GM21390 (cell line): ENCODE data around the gene RXRG.

Experiments
- ATAC-seq: cut with Tn5 transposase; IDR thresholded peaks from one replicate; pipeline ENCODE4 v1.9.1; 2021; ENCODE audit not compliant: unreplicated experiment

The RXRG gene

DNA sequence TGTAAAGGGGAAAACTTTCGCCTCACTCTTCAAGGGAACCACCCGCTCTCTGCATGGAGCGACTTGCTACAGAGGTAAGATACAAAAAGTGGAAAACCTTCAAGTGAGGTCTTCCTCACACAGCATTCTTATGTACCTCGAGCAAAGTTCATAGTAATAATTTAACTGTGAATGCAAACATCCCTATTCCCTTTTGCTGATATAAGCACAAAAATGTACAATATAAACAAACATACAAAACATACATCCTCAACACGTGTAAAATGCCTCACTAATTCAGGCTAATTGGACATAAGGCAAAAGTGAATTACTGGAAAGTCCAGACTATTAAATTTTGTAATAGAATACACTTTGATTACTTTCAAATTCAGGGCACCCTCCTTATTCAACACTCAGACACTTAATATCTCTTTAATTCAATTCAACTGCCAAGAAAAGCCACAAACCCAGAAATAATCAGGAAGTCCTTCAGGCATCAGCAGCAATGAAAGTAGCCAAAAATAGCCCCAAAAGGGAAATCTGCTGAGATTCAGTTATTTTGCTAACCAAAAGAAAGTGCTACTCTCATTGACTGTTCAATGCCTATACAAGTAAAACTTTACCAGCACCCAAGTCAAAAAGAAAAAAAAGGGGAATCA lies 73.2 kb downstream of the RXRG start:
- ATAC-seq = no peak

DNA sequence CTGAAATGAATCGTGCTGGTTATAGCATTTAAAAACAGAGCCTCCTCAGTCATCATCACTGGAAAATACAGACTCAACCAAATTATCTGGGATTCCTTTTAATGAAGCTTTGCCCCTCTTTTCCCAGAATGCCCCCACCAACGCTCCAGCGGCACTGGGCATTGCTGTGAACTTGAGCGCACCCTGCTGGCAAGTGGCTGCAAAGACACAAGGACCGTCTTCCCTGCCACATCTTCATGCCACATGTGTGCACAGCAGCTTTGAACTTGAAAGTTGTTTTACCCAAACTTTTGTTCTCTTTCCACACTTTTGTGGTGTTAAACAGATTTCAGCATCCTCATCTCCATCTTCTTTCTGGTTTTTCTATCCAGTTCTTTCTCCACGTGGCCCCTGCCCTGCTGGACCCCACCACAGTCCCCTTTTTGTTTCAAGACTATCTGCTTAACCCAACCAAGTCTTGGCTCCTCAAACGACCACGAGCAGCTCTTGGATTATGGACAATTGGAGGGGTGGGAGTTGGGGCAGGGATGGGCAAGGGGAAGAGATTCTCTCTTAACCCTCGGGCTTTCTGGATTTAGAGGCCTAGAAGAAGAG lies 75.6 kb downstream of the RXRG start:
- peak; percentile 68 for ATAC-seq

DNA sequence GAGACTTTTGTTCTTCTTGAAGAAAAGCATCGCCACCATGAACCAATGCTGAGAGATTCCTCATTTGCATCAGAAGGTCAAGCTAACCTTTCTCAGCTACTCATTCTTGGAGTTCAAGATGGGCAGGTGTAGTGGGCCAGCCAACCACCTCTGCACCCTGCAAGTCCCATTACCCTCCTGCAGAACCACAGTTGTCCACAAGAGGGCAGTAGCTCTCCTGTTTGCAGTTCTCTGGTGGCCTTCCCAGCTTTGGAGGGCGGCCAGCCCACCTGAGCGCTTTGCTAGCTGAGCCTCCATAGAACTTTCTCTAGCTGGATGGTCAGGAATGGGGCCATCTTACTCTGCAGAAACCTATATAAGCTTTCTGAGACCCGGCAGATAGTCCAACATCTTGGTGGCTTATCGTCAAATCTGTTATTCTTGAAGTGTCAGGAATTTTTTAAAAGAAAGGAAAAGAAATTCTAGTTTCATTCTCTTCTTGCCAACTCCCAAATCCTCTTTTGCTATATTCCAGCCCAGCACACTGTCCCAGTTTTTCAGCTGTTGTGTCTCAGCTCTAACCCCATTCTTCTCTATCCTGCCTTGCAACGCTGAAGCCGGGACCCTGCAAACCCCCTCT lies 77.4 kb downstream of the RXRG start:
- ATAC-seq = no peak

DNA sequence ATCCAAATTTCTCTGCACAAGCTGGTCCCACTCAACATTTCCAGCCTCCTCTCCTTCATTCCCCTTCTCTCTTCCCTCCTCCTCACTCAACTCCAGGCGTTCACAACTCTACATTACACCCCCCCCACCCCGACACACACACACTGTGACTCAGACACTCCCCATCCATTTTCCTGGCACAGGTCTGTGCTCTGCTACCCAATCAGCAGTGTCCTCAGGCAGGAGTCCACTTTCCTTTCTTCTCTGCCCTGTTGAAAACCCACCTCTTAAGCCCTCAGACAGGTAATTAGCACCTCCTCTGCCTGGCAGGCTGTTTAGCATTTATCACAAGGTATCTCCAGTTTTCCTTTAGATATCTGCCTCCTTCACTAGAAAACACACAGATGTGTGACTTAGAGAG lies 79.6 kb downstream of the RXRG start:
- ATAC-seq = no peak

DNA sequence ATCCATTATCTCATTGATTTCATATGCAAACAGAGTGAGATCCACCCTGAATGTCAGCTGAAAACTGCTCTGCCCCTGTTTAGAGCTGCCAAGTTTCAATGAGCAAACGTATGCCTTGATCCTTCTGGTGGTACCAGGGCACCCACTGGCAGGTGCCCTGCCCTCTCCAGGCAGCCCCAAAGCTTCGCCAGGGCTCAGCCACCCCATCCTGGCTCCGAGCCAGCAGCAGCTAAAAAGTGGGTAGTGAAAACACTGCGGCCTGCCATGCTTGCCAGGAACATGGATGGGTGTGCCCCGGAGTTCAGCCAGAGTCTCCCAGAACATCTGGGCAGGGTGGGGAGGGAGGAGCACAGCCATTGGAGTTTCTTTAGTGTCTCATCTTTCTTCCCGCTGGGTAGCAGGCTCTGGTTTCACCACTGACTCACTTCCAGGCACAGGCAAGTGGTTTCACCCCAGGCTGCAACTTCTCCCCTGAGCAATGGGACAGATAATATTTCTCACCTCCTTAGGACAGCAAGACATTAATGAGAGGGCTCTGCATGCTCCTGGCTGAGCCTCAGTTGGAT lies 80.3 kb downstream of the RXRG start:
- ATAC-seq = no peak

DNA sequence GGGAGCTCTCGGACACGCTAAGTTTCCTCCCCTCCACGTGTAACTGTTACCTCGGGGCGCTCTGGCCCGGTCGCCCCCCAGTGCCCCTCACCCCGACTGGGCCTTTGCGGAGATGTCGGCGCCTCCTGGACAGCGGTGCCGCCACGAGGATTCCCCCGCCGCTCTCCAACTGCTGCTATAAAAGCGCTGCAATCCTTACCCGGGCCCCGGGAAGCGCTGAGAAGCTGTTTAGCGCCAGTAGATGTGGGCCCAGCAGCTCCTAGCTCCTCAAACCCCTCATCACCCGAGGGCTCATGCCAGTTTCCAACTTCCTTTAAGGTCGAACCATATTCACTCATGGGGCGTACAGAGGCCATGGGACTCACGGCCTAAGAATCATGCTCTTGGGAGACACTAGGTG lies 88.0 kb downstream of the RXRG start:
- ATAC-seq = no peak

DNA sequence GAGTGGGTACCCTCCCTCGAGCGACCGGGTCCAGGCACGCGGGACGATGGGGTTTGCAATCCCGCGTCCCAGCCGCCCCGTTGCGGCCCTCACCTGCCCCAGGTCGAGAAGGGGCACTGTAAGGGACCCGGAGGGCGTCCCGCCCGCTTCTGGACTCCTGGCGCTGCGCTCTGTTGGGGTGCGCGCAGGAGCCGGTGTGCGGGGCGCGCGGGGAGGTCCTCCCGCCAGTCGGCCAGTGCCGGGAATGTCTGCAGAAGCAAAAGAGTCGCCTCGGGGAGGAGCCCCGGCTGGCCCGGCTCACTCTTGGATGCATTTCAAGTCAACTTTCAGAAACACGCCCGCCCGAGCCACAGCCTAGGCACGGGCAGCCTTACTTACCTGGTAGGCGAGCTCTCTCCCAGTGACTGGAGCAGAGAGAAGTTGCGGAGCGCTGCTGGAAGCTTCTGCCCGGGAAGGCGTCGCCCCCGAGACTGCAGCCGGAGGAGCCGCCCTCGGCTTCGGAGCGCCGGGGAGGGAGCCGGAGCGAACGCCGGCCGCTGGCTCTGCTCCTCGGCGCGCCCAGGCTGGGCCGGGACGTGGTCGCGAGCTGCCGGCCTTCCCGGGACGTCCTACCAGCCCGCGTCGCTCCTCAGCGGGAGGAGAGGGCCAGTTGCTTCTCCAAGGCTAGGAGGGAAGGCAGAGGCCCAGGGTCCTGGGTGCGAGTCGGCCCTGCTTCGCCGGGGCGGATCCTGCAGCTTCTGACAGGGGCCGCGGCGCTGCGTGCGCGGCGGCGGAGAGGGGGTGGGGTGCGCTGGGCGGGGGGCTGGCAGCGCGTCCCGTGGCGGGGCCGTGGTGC lies 88.7 kb downstream of the RXRG start, which contains the start of gene LMX1A:
Gene LMX1A (minus strand): TSS at position 739 of the 835 bp plus-strand sequence. CDS start 1,156 bp downstream, outside the sequence.
- no peak for ATAC-seq

DNA sequence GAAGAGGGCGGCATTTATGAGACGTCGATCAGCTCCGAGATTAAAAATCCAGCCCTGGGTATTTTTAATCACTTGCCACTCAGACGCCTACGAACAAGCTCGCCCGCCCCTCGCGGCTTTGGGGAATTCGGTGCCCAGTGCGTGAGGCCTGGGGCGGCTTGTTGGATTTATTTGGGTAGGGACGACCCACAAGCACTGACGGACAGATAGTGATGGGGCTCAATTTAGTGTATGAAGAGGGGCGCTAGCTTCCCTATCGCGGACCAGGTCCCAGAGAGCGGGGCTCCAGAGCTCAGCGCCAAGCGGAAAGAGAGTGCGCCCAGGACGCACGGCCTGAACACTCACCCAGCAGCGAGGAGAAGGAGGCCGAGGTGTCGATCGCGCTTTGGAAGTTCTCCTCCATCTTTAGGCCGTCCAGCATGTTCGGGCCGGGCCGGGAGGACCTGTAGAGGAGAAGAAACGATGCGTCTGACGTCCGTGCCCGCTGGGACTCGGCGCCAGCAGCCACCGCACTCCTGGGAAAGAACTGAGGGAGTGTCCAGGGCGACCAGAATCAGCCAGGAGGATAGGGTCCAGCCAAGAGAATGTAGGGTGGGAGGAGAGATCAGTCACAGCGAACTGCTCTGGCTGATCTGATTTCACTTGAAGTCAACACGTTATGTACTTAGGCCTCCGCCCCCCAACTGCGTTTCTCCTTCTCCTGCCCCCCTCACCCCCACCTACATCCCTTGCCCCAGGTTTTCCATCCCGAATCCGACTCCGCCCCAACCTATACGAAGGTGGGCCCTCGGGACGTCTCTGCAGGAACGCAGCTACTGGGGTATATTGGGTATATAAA lies 89.6 kb downstream of the RXRG start:
- no peak for ATAC-seq

DNA sequence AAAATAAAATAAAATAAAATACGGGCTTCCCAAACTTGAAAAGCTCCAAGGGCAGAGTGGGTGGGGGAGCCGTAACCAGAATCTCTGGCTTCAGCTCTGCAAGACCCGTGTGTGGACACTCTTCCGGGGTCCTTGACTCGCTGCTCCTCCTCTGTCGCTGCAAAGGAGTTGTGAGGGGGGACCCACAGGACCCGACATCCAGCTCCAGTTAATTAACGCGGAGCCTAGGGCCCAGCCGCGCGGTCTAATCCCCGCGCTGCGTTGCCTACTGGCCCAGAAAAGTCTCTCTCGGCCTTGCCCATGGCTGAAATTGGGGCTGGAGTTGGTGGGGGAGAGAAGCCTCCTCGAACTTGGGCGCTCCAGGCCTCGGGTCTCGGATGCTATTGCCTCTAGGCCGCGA lies 90.2 kb downstream of the RXRG start:
- no peak for ATAC-seq

DNA sequence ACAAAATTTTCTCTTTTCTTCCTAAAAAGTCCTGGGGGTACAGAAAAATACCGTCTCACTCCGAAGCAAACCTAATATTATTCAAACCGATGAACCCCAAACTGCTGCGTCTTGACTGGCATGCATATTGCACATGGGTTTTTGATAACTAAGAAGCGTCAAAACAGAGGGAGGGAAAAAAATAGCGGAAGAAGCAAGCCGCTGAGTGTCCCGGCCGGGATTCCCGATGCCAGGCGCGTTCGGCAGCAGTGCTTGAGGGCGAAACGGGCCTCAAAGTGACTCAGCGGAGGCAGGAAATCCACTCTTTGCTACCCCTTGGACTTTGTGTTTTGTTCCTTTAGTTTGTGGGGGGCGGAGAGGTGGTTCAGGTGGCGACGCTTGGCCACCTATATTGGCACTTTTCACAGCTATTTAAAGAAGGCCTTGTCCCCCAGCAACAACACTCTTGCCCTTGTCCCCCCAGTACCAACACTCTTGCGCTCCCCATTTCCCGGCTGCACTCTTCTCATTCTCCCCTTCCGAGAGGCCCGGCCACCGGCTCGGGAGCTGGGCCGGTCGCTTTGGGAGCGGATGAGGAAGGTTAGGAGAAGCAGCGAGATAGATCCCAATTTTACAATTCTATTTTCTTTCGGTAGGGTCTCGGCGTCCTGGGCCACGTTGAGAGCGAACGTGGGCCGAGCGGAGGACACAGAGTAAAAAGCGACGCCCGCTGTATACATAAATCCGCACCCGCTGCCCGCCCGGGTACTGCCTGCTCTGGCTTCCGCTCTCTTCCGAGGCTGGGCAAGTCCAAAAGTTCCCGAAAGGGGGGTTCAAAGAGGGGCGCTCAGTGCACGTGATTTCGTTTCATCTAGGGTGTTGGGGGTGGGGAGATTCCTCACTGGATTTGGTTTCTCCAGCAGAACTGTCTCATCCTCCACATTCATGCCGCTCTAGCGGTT lies 90.9 kb downstream of the RXRG start:
- no peak for ATAC-seq

DNA sequence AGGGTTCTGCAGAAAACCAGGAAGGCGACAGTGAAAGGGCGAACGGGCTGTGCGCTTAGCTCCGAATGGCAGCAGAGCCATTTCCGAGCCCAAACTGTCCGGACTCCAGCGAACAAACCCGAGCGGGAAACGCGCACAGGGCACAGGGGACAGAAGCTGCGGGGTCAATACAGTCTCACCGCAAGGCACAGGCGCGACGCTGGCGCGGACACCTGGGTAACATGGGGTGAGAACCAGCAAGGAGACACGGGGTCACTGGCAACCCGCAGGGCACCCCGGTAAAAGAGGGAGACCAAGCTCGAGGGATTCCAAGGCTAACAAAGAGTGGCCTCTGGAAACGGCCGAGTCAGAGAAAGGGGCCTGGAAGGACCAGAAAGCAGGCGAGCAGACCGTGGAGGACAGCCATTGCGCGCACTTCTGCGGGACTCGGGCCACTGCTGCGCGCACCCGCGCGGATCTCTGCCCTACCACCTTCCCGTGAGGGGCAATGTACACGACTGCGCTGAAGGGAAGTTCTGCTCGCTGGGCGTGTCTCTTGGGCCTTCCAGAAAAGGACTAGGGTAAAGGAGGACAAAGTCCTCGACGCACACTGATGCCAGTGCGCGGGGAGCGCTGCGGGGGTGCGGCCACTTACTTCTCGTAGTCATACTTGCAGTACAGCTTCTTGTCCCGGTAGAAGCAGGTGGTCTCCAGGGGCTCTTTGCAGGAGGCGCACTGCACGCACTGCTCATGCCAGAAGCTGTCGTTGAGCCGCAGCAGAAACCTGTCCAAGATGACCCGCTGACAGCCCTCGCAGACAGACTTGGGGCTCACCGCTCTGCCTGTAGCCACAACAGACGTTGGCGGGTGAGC lies 92.3 kb downstream of the RXRG start:
- ATAC-seq = no peak

DNA sequence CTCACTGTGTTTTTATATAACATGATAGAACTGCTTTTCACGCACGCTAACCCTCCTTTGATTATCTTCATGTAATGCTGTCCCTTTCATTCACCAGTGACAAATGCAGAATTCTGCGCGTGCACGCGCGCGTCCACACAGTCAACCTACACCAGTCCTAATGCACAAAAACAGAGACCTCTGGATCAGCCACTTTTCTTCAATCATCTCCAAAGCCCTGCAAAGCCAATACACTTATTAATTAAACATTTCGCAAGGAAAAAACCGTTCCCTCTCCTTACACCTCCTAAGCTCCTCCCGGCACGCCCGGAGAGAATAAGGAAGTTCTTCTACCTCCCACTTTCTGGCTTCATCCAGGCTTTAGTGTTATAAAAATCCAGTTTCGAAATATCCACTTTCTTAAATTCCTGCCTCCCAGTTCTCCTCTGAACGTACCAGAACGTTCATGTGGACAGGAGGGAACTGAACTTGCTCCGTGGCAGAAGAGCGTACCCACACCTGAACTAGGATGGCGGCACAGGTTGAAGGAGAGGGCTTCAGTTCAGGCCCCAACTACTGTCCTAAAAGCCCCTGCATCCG lies 93.0 kb downstream of the RXRG start:
- ATAC-seq = no peak
